Astrocyte of the spinal cord (primary cell): ENCODE results near the gene NAT9.

Experiments used
- DNase-seq: peaks from one replicate; pipeline ENCODE4 v3.0.0; 2011; ENCODE audit warnings: low read depth, low spot score
- H3K4me3 ChIP-seq: 2 replicates; pipeline ENCODE4 v1.5.1; 2011; ENCODE audit warnings: low read depth, mild to moderate bottlenecking, low read length, moderate library complexity
- in situ Hi-C: cut with HindIII; loops from 2 replicates; pipeline ENCODE4 v1.10.0; 2017; ENCODE audit warnings: low sequenced_read_pairs
- TF ChIP-seq, protein P1 (sequence below): IDR thresholded peaks from 2 replicates; pipeline ENCODE4 v1.5.1; 2012; ENCODE audit warnings: low read depth, mild to moderate bottlenecking, low read length, inconsistent platforms

The NAT9 gene

GRCh38 chr17:74759243-74759801 is 16.8 kb downstream of the NAT9 start:
- H3K4me3 ChIP-seq: no peak overlapping the region
- in situ Hi-C loops: no loop called here
- TF ChIP-seq, protein P1, sequence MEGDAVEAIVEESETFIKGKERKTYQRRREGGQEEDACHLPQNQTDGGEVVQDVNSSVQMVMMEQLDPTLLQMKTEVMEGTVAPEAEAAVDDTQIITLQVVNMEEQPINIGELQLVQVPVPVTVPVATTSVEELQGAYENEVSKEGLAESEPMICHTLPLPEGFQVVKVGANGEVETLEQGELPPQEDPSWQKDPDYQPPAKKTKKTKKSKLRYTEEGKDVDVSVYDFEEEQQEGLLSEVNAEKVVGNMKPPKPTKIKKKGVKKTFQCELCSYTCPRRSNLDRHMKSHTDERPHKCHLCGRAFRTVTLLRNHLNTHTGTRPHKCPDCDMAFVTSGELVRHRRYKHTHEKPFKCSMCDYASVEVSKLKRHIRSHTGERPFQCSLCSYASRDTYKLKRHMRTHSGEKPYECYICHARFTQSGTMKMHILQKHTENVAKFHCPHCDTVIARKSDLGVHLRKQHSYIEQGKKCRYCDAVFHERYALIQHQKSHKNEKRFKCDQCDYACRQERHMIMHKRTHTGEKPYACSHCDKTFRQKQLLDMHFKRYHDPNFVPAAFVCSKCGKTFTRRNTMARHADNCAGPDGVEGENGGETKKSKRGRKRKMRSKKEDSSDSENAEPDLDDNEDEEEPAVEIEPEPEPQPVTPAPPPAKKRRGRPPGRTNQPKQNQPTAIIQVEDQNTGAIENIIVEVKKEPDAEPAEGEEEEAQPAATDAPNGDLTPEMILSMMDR: no peak
- no peak for DNase-seq

- TF ChIP-seq, protein P1: no peak
- H3K4me3 ChIP-seq: no peak overlapping the region
- in situ Hi-C loops: no loop called here
- peak; percentile 40 for DNase-seq
These were observed 17.3 kb downstream of the NAT9 start for GRCh38 chr17:74758848-74759168.

DNA sequence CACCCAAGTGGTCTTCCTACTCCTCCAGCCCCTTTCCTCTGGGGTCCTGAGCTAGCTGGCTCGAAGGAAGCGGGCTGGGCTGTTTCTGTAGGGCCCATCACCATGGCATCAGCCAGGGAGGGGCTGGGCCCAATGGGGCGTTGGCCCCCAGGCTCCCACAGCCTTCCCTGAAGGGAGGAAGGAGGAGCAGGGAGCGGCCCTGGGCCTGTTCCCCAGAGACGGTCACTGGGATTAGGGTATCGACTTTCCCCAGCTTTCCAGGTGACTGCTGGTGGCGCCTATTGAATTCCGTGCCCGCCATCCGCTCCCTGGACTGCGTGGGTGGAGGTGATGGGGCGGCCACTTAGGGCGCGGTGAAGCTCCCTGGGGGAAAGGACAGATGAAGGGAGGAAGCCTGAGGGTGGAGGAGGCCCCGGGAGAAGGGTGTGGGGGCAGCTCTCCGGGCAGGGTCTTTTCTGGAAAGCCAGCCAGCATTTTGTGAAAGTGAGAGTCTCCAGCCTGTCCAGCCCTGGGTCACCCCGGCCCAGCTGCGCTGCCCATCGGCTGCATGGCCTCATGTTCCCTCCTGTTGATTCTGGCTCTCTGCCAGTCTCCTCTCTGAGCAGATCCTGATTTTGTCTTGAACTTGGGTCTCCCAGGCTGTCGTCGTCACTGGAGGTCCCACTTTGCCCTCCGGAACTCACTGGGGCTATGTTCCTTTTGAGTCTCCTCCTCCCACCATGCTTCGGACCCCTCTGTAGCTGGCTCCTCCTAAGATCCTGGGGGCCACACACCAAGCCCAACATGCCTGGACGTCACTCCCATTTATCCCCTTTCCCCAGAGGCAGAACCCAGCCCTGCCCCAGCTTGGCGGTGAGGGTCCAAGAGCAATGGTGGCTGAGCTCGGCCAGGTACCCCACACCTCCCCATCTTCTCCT is 18.0 kb downstream of the NAT9 start:
- peak; percentile 33 for DNase-seq
- TF ChIP-seq, protein P1: no peak
- in situ Hi-C loops: no loop called here
- H3K4me3 ChIP-seq: no peak overlapping the region

DNA sequence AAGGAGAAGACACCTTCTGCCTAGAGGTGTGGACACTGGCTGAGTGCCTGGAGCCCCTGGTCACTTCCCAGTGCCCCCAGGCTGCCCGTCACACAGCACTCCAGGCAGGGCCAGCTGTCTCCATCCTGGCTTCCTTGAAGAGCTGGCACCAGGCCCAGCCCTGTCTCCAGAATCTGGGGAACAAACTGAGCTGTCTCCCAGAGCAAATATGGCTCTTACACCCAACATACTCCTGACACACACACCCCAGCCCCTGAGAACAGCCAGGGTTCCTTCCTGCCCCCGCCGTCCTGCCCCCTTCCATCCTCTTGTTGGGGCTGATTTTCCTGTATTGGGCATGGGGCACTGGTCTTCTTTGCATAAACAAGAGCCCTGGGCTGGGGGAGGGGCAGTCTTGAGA is 18.6 kb downstream of the NAT9 start:
- in situ Hi-C loops: no loop called here
- no peak overlapping the region for H3K4me3 ChIP-seq
- TF ChIP-seq, protein P1: no peak
- no peak for DNase-seq

GRCh38 chr17:74756891-74757290 is 19.3 kb downstream of the NAT9 start:
- in situ Hi-C loops: no loop called here
- TF ChIP-seq, protein P1: no peak
- no peak for DNase-seq
- no peak overlapping the region for H3K4me3 ChIP-seq

GRCh38 chr17:74755533-74755932 is 20.6 kb downstream of the NAT9 start:
- in situ Hi-C loops: no loop called here
- no peak overlapping the region for H3K4me3 ChIP-seq
- DNase-seq: no peak
- TF ChIP-seq, protein P1: no peak
